Caco-2 (cell line): ENCODE measurements around the gene LIFR. TPM values are rescaled to one million over a fixed set of nuclear protein-coding genes. Genes with fewer than 3 reads are reported as not detected.

Experiments used
- BruUV-seq: library from RNA; stranded (reverse); fragments of 400-500 nt; replicated peaks from 2 replicates; lab custom pipeline; 2021; lab: Mats Ljungman, UMichigan
- CTCF ChIA-PET: fragments of 300-600 bp; sonication (Branson Sonifier 250); formaldehyde crosslinking; loops from one replicate; lab custom pipeline; 2022; ENCODE audit warnings: antibody characterized with exemption; lab: Charles Lee
- POLR2A ChIA-PET: fragments of 300-600 bp; sonication (Branson Sonifier 250); formaldehyde crosslinking; loops from one replicate; lab custom pipeline; 2022; ENCODE audit warnings: antibody characterized with exemption; lab: Charles Lee
- DNase-seq, 2 experiments: peaks; one replicate each; pipeline versions ENCODE4 v3.0.0 to v3.0.0-alpha.2; 2020 to 2022
- H3K27me3 ChIP-seq: replicated peaks from 2 replicates; pipeline ENCODE4 v1.6.0; 2011; ENCODE audit warnings: low read length; ENCODE audit not compliant: control insufficient read depth, insufficient read depth
- H3K36me3 ChIP-seq: 2 replicates; pipeline ENCODE4 v1.5.1; 2011; ENCODE audit warnings: low read length; ENCODE audit not compliant: control insufficient read depth, insufficient read depth
- H3K4me1 ChIP-seq: fragments of 250-450 bp; sonication (Bioruptor Pico); 2 replicates; pipeline ENCODE4 v1.5.1; 2020; ENCODE audit warnings: mild to moderate bottlenecking
- H3K4me3 ChIP-seq: 2 replicates; pipeline ENCODE4 v1.5.1; 2011; ENCODE audit warnings: low read depth, mild to moderate bottlenecking, control low read depth, low read length
- H3K9me3 ChIP-seq: fragments of 250-450 bp; sonication (Bioruptor Pico); 2 replicates; pipeline ENCODE4 v1.5.1; 2020; ENCODE audit warnings: mild to moderate bottlenecking, moderate library complexity
- H3K27ac Mint-ChIP-seq: one replicate; pipeline ENCODE4 v1.8.0; 2022; ENCODE audit warnings: mixed read lengths; ENCODE audit not compliant: unreplicated experiment
- H3K27me3 Mint-ChIP-seq: one replicate; pipeline ENCODE4 v1.8.0; 2022; ENCODE audit warnings: mixed read lengths; ENCODE audit not compliant: insufficient read depth, unreplicated experiment
- H3K36me3 Mint-ChIP-seq: one replicate; pipeline ENCODE4 v1.8.0; 2022; ENCODE audit warnings: mild to moderate bottlenecking, mixed read lengths; ENCODE audit not compliant: insufficient read depth, unreplicated experiment
- H3K4me1 Mint-ChIP-seq: one replicate; pipeline ENCODE4 v1.8.0; 2022; ENCODE audit warnings: low read depth, mixed read lengths; ENCODE audit not compliant: unreplicated experiment
- H3K4me3 Mint-ChIP-seq: one replicate; pipeline ENCODE4 v1.8.0; 2022; ENCODE audit warnings: mild to moderate bottlenecking, moderate library complexity, mixed read lengths; ENCODE audit not compliant: unreplicated experiment
- H3K9me3 Mint-ChIP-seq: one replicate; pipeline ENCODE4 v1.8.0; 2022; ENCODE audit warnings: mixed read lengths; ENCODE audit not compliant: unreplicated experiment
- intact Hi-C: fragments of 100-400 bp; cut with micrococcal nuclease; formaldehyde crosslinking; loops from one replicate; pipeline ENCODE4 v1.10.0; 2022; ENCODE audit not compliant: unreplicated experiment
- total RNA-seq: library from RNA; stranded (reverse); gene quantifications from 2 replicates; pipeline ENCODE4 v1.2.3, GENCODE V29; 2022
- TF ChIP-seq, protein P1 (sequence below), 2 experiments: fragments of 200-600 bp in 1 of 2; IDR thresholded peaks; 1 replicate in 1 of 2; 2 replicates in 1 of 2; pipeline versions ENCODE4 v1.5.1 to v1.8.0; 2011 to 2022; ENCODE audit warnings: antibody characterized with exemption in 1 of 2, control low read depth in 1 of 2, inconsistent platforms in 1 of 2, low read depth in 1 of 2, low read length in 1 of 2, mild to moderate bottlenecking in 1 of 2, moderate library complexity in 1 of 2; ENCODE audit not compliant: insufficient read depth in 1 of 2, severe bottlenecking in 1 of 2, unreplicated experiment in 1 of 2

Gene LIFR
- total RNA-seq, 1 experiment from 2014 or later: 5.1 TPM

DNA sequence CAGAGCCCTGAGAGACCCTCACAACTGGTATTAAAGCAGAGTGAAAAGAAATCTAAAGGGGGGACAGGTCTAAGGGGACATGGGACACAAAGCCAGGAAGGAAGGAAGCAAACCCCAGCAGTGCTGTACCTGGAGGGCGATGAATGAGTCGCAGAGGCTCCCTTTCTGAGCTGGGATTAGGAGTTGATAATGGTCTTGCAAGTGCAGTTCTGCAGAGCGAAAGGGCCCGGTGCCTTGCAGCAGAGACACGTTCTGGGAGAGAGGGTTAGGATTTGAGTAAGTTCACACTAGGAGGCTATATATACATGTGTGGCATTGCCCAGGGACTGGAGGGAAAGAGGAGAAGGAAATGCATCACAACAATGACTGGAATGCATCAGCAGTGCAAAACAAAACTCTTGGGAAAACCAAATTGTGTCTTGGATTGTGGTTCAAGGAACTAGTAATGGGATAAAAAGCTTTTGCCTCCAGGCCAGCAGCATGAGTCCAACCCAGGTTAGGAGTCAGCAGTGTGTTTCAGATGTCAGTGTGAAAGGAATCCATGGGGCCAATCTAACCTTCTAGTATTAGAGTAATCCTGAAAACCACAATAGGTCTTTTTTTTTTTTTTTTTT is 38.8 kb upstream of the LIFR start:
- H3K9me3 Mint-ChIP-seq: no peaks in the 10 kb centered on the region
- no peaks in the 10 kb centered on the region for H3K27me3 Mint-ChIP-seq
- Histone ChIP-seq H3K36me3 (no peaks in the 10 kb centered on the region), H3K4me3 (no peak overlapping the region), H3K27me3 (no peaks in the 10 kb centered on the region), H3K4me1 (peaks cover 42% of the 10 kb centered on the region), H3K9me3 (no peaks in the 10 kb centered on the region)
- BruUV-seq: no TSS peak
- POLR2A ChIA-PET: no interaction called here
- H3K4me1 Mint-ChIP-seq: peaks cover 38% of the 10 kb centered on the region
- DNase-seq: no peak
- TF ChIP-seq, protein P1, sequence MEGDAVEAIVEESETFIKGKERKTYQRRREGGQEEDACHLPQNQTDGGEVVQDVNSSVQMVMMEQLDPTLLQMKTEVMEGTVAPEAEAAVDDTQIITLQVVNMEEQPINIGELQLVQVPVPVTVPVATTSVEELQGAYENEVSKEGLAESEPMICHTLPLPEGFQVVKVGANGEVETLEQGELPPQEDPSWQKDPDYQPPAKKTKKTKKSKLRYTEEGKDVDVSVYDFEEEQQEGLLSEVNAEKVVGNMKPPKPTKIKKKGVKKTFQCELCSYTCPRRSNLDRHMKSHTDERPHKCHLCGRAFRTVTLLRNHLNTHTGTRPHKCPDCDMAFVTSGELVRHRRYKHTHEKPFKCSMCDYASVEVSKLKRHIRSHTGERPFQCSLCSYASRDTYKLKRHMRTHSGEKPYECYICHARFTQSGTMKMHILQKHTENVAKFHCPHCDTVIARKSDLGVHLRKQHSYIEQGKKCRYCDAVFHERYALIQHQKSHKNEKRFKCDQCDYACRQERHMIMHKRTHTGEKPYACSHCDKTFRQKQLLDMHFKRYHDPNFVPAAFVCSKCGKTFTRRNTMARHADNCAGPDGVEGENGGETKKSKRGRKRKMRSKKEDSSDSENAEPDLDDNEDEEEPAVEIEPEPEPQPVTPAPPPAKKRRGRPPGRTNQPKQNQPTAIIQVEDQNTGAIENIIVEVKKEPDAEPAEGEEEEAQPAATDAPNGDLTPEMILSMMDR (IDR thresholded peaks at IDR 0.05; ENCODE audit: insufficient read depth in 1 of 2, low read depth in 1 of 2, low read length in 1 of 2, severe bottlenecking in 1 of 2, unreplicated experiment in 1 of 2): no peak
- H3K27ac Mint-ChIP-seq: peak overlapping the region; percentile 32
- CTCF ChIA-PET: no interaction called here
- intact Hi-C loops: loop anchor here (5.0 kb wide), 1 partner anchor 43 kb away; no protein-coding TSS in a partner anchor
- peak overlapping the region; percentile 5 for H3K4me3 Mint-ChIP-seq
- H3K36me3 Mint-ChIP-seq: peaks cover 25% of the 10 kb centered on the region

DNA sequence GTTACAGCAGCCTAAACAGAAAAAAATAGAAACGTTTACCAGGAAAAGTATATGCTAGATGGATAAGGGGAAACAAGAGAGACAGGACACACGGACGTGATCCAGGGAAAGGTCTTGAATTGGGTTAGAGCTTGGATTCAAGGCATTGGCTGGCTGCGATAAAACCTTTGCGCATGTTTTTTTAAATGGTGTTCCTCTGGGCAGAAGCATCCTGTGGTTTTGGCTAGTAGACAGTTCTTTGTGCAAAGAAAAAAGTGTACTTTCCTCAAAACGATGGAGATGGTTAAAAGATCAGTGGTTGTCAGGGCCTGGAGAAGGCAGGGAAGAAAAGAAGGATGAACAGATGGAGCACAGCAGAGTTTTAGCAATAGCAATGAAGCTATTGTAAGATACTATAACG is 37.5 kb upstream of the LIFR start:
- TF ChIP-seq, protein P1 (IDR thresholded peaks at IDR 0.05; ENCODE audit: insufficient read depth in 1 of 2, low read depth in 1 of 2, low read length in 1 of 2, severe bottlenecking in 1 of 2, unreplicated experiment in 1 of 2): no peak
- Histone ChIP-seq H3K27me3 (no peaks in the 10 kb centered on the region), H3K36me3 (no peaks in the 10 kb centered on the region), H3K4me3 (no peak overlapping the region), H3K4me1 (peaks cover 29% of the 10 kb centered on the region), H3K9me3 (no peaks in the 10 kb centered on the region)
- no TSS peak for BruUV-seq
- H3K27me3 Mint-ChIP-seq: no peaks in the 10 kb centered on the region
- CTCF ChIA-PET: no interaction called here
- peaks cover 23% of the 10 kb centered on the region for H3K36me3 Mint-ChIP-seq
- intact Hi-C loops: no loop called here
- H3K27ac Mint-ChIP-seq: no peak overlapping the region
- H3K4me3 Mint-ChIP-seq: no peak overlapping the region
- peaks cover 25% of the 10 kb centered on the region for H3K4me1 Mint-ChIP-seq
- DNase-seq: no peak
- POLR2A ChIA-PET: no interaction called here
- H3K9me3 Mint-ChIP-seq: no peaks in the 10 kb centered on the region

DNA sequence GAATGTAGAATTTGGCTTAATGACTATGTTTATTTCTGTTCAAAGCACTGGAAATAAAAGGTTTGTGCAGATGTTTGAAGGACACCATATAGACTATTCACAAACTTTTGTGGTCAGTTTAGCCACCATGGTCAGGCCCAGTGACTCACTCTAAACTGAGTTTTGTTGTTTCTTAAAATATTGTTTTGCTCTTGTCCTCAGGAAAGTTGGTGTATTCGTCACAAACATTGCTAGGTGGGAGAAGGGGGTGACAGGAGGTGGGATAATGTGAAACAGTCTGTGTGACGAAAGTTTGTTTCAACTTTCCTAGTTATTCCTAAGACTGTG is 35.0 kb upstream of the LIFR start:
- no peaks in the 10 kb centered on the region for H3K9me3 Mint-ChIP-seq
- peaks cover 8% of the 10 kb centered on the region for H3K4me1 Mint-ChIP-seq
- no peak overlapping the region for H3K4me3 Mint-ChIP-seq
- H3K4me1 ChIP-seq: peaks cover 7% of the 10 kb centered on the region
- no peak for DNase-seq
- POLR2A ChIA-PET: no interaction called here
- TF ChIP-seq, protein P1 (IDR thresholded peaks at IDR 0.05; ENCODE audit: insufficient read depth in 1 of 2, low read depth in 1 of 2, low read length in 1 of 2, severe bottlenecking in 1 of 2, unreplicated experiment in 1 of 2): no peak
- no peaks in the 10 kb centered on the region for H3K27me3 Mint-ChIP-seq
- H3K36me3 Mint-ChIP-seq: peaks cover 6% of the 10 kb centered on the region
- no peaks in the 10 kb centered on the region for H3K36me3 ChIP-seq
- intact Hi-C loops: no loop called here
- BruUV-seq: no TSS peak
- no peak overlapping the region for H3K4me3 ChIP-seq
- CTCF ChIA-PET: no interaction called here
- no peak overlapping the region for H3K27ac Mint-ChIP-seq
- no peaks in the 10 kb centered on the region for H3K9me3 ChIP-seq
- no peaks in the 10 kb centered on the region for H3K27me3 ChIP-seq
